Activated effector memory CD4-positive, alpha-beta T cell treated with anti-CD3 and anti-CD28 coated beads, Interleukin-2, amount 50 U/mL, for 16 hours (primary cell): ENCODE data around the gene SIPA1L3.
"Not testable (repeated sequence)": the region's sequence is repeated elsewhere in the genome, so short reads cannot be mapped to it uniquely, and the experiment has no call there.

Source experiments
- DNase-seq: peaks from one replicate; pipeline ENCODE4 v3.0.0-alpha.2; 2020

Gene SIPA1L3

GRCh38 chr19:37920591-37921450 lies 13.8 kb downstream of the SIPA1L3 start:
- no peak for DNase-seq

- DNase-seq, result not testable (repeated sequence)
Measured at GRCh38 chr19:37924573-37924972, 17.6 kb downstream of the SIPA1L3 start.

GRCh38 chr19:37925212-37925611 lies 18.2 kb downstream of the SIPA1L3 start:
- no peak for DNase-seq

- no peak for DNase-seq
Measured at GRCh38 chr19:37926255-37926654, 19.2 kb downstream of the SIPA1L3 start.

GRCh38 chr19:37926711-37927110 lies 19.7 kb downstream of the SIPA1L3 start:
- no peak for DNase-seq

GRCh38 chr19:37928527-37929286 lies 21.7 kb downstream of the SIPA1L3 start:
- no peak for DNase-seq

- DNase-seq, result no peak
Measured at GRCh38 chr19:37929355-37929923, 22.4 kb downstream of the SIPA1L3 start.

- no peak for DNase-seq
Measured at GRCh38 chr19:37930416-37930815, 23.4 kb downstream of the SIPA1L3 start.

- DNase-seq, result no peak
Measured at GRCh38 chr19:37931881-37932655, 25.1 kb downstream of the SIPA1L3 start.

- no peak for DNase-seq
Measured at GRCh38 chr19:37932985-37933936, 26.3 kb downstream of the SIPA1L3 start.

GRCh38 chr19:37933937-37934358 lies 26.9 kb downstream of the SIPA1L3 start:
- no peak for DNase-seq

- DNase-seq, result no peak
Measured at GRCh38 chr19:37935341-37935740, 28.3 kb downstream of the SIPA1L3 start.

GRCh38 chr19:37936166-37936565 lies 29.2 kb downstream of the SIPA1L3 start:
- no peak for DNase-seq

- peak; percentile 10 for DNase-seq
Measured at GRCh38 chr19:37936886-37937285, 29.9 kb downstream of the SIPA1L3 start.

- DNase-seq, result peak; percentile 2
Measured at GRCh38 chr19:37938353-37938752, 31.3 kb downstream of the SIPA1L3 start.

GRCh38 chr19:37941782-37942515 lies 34.9 kb downstream of the SIPA1L3 start:
- DNase-seq, result no peak

- no peak for DNase-seq
Measured at GRCh38 chr19:37942516-37942902, 35.5 kb downstream of the SIPA1L3 start.

- peak; percentile 24 for DNase-seq
Measured at GRCh38 chr19:37943480-37943879, 36.5 kb downstream of the SIPA1L3 start.

GRCh38 chr19:37946132-37946531 lies 39.1 kb downstream of the SIPA1L3 start:
- DNase-seq, result no peak

- no peak for DNase-seq
Measured at GRCh38 chr19:37947778-37948177, 40.8 kb downstream of the SIPA1L3 start.

GRCh38 chr19:37948362-37948761 lies 41.4 kb downstream of the SIPA1L3 start:
- no peak for DNase-seq
